Esophagus (tissue), 2 donors: ENCODE measurements around the gene APOL6. TPM values are rescaled to one million over a fixed set of nuclear protein-coding genes. Genes with fewer than 3 reads are reported as not detected.

Experiments used
- H3K27ac ChIP-seq, 2 donors: one replicate each; pipeline ENCODE4 v1.5.1; 2013; ENCODE audit warnings: low read depth in 2 of 2, mild to moderate bottlenecking in 2 of 2, inconsistent platforms in 1 of 2, low read length in 1 of 2, moderate library complexity in 1 of 2
- H3K27me3 ChIP-seq, 2 donors: one replicate each; pipeline ENCODE4 v1.6.1; 2013; ENCODE audit warnings: low read length in 2 of 2, control low read depth in 1 of 2, mild to moderate bottlenecking in 1 of 2; ENCODE audit not compliant: insufficient read depth in 2 of 2, control insufficient read depth in 1 of 2
- H3K36me3 ChIP-seq, 2 donors: one replicate each; pipeline ENCODE4 v1.6.1; 2013; ENCODE audit warnings: low read length in 1 of 2; ENCODE audit not compliant: control insufficient read depth in 2 of 2, insufficient read depth in 2 of 2
- H3K4me1 ChIP-seq, 2 donors: one replicate each; pipeline ENCODE4 v1.6.1; 2013; ENCODE audit warnings: low read length in 1 of 2; ENCODE audit not compliant: control insufficient read depth in 2 of 2, insufficient read depth in 2 of 2
- H3K4me3 ChIP-seq, 2 donors: one replicate each; pipeline ENCODE4 v1.5.1; 2013; ENCODE audit warnings: low read length in 2 of 2, mild to moderate bottlenecking in 2 of 2, low read depth in 1 of 2, moderate library complexity in 1 of 2
- H3K9me3 ChIP-seq, 2 donors: one replicate each; pipeline ENCODE4 v1.6.1; 2013; ENCODE audit warnings: mild to moderate bottlenecking in 2 of 2, low read depth in 1 of 2, low read length in 1 of 2, moderate library complexity in 1 of 2; ENCODE audit not compliant: control insufficient read depth in 2 of 2, insufficient read depth in 1 of 2
- WGBS, 2 donors: extraction: QIAGEN DNeasy Blood & Tissue Kit; methylation state at CpG; one replicate each; pipeline ENCODE4 v1.1.7; 2013; 5-methylcytosine and 5-hydroxymethylcytosine counted together
- polyA plus RNA-seq, 2 donors: library from polyadenylated mRNA; stranded (reverse); fragments of 200-250 nt; gene quantifications; one replicate each; pipeline ENCODE4 v1.2.3, GENCODE V29; 2013
- donor health status: healthy with polysubstance abuse.
- donor health status: Bipolar disorder and iron deficiency.

APOL6 gene
- polyA plus RNA-seq, 2 donors, result 2.8 to 3.8 TPM

- Histone ChIP-seq H3K27me3 (no peaks in the 10 kb centered on the region), H3K27ac (no peak overlapping the region), H3K4me3 (no peak overlapping the region), H3K36me3 (no peaks in the 10 kb centered on the region), H3K4me1 (no peaks in the 10 kb centered on the region), H3K9me3 (no peaks in the 10 kb centered on the region)
- 77 to 81% methylated on average over 7 of the region's 7 CpGs for WGBS, 2 donors
These were observed 55.8 kb downstream of the APOL6 start for GRCh38 chr22:35703861-35704584.

GRCh38 chr22:35705141-35705540, 56.9 kb downstream of the APOL6 start:
- Histone ChIP-seq H3K36me3 (no peaks in the 10 kb centered on the region), H3K4me3 (no peak overlapping the region), H3K9me3 (no peaks in the 10 kb centered on the region), H3K27ac (no peak overlapping the region), H3K4me1 (no peaks in the 10 kb centered on the region), H3K27me3 (no peaks in the 10 kb centered on the region)
- WGBS, 2 donors, result 92% methylated on average over 3 of the region's 3 CpGs

GRCh38 chr22:35708453-35708852, 60.2 kb downstream of the APOL6 start:
- 57 to 66% methylated on average over 7 of the region's 7 CpGs for WGBS, 2 donors
- H3K27ac ChIP-seq, result no peak overlapping the region
- no peak overlapping the region for H3K4me3 ChIP-seq
- H3K36me3 ChIP-seq, result no peaks in the 10 kb centered on the region
- H3K27me3 ChIP-seq, result no peaks in the 10 kb centered on the region
- no peaks in the 10 kb centered on the region for H3K9me3 ChIP-seq
- no peaks in the 10 kb centered on the region for H3K4me1 ChIP-seq

GRCh38 chr22:35708917-35709316, 60.7 kb downstream of the APOL6 start:
- Histone ChIP-seq H3K27ac (no peak overlapping the region), H3K36me3 (no peaks in the 10 kb centered on the region), H3K4me3 (no peak overlapping the region), H3K9me3 (no peaks in the 10 kb centered on the region), H3K4me1 (no peaks in the 10 kb centered on the region), H3K27me3 (no peaks in the 10 kb centered on the region)
- WGBS, 2 donors, result 71 to 82% methylated on average over 7 of the region's 7 CpGs

- 74 to 77% methylated on average over 4 of the region's 4 CpGs for WGBS, 2 donors
- Histone ChIP-seq H3K36me3 (no peaks in the 10 kb centered on the region), H3K27me3 (no peaks in the 10 kb centered on the region), H3K4me1 (no peaks in the 10 kb centered on the region), H3K9me3 (no peaks in the 10 kb centered on the region), H3K27ac (no peak overlapping the region), H3K4me3 (no peak overlapping the region)
These were observed 63.1 kb downstream of the APOL6 start for GRCh38 chr22:35711336-35711735.

- H3K36me3 ChIP-seq, result no peaks in the 10 kb centered on the region
- H3K27me3 ChIP-seq, result no peaks in the 10 kb centered on the region
- H3K27ac ChIP-seq, result no peak overlapping the region
- H3K4me3 ChIP-seq, result no peak overlapping the region
- 87 to 92% methylated on average over 2 of the region's 2 CpGs for WGBS, 2 donors
- H3K4me1 ChIP-seq, result no peaks in the 10 kb centered on the region
- H3K9me3 ChIP-seq, result no peaks in the 10 kb centered on the region
These were observed 64.4 kb downstream of the APOL6 start for GRCh38 chr22:35712672-35713071.

- H3K4me3 ChIP-seq, result no peak within 1 kb of the TSS
- no peaks in the 10 kb centered on the region for H3K4me1 ChIP-seq
- H3K36me3 ChIP-seq, result no peaks in the 10 kb centered on the region
- no peak within 1 kb of the TSS for H3K27ac ChIP-seq
- WGBS, 2 donors, result 75 to 77% methylated on average over 2 to 3 of the region's 3 CpGs
- H3K27me3 ChIP-seq, result no peaks in the 10 kb centered on the region
- H3K9me3 ChIP-seq, result no peaks in the 10 kb centered on the region
These were observed 69.3 kb downstream of the APOL6 start, which contains the start of gene APOL5 for GRCh38 chr22:35717572-35717971. Gene APOL5 (plus strand): TSS chr22:35717872. CDS start chr22:35717872, 0 bp downstream.

Other genes starting within 250 kb of the APOL6 start
- gene MCM5, start 248.3 kb upstream of the APOL6 start, polyA plus RNA-seq, result 10 to 100 TPM; 21.4 to 33.8 TPM
- under 1 TPM; 0.49 to 0.64 TPM for gene RASD2, start 107.6 kb upstream of the APOL6 start, polyA plus RNA-seq
- 1 to 10 TPM; 2.5 to 5.1 TPM for gene MB, start 31.1 kb upstream of the APOL6 start, polyA plus RNA-seq
- gene APOL5, start 69.4 kb downstream of the APOL6 start, polyA plus RNA-seq, result not detected